ENCODE measurements around the gene FHOD3.

Gene FHOD3

GRCh38 chr18:36296650-36297416 is 680 bp upstream of the FHOD3 start:
- no peak for DNase-seq

GRCh38 chr18:36298126-36298741 is 721 bp downstream of the FHOD3 start:
- no peak for DNase-seq

DNA sequence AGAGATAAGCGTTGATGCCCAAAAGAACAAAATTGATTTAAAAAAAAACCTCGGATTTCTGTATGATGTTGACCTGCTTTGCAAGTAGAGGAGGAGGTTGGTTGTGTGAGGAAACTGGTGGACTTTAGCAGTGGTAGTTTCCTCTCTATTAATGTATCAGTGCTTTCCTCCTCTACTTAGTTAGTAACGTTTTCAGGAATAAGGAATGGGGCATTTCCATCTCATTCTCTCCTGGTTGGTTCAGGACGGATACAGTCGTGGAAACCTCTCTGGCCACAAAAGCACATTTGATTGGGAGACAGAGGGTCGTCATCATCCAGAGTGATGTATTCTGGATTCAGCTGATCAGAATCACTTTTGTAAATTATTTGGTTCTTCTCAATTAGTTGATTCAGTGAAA is 1.5 kb downstream of the FHOD3 start:
- DNase-seq, result no peak

DNA sequence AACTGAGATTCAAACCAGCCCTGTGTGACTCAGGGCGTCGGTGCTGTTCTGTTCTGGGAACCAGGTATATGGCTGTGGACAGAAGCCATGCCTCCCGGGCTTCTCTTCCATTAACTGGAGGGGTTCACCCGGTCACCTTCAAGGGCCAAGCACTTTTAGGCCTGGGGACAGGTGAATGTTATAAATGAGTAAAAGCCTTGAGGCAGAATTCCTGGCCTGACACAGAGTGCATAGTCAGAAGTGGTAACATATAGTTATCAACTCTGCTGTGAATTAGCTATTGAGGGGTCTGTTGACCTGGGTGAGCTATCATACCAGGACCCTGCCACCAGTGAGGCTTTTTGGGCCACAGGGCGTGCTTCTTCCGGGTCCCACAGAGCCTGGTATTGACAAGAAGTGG is 2.7 kb downstream of the FHOD3 start:
- DNase-seq, result no peak

DNA sequence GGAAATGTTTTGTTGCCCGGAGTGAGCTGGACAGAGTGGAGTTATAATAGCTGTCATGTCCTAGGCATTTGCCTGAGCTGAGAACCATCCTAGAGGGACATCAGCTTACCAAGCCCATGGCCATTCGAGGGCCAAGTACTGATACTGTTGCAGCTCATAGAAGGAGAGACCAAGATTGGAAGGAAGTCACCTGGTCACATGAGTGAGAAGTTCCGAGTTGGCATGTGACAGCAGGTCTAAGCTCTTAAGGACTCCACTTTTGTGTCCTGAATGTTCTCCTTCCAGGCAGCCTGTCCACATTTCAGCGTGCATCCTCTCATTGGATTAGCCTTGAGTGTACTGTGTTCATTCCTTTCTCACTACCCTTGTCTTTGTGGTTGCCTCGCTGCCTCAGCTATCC is 4.4 kb downstream of the FHOD3 start:
- DNase-seq, result no peak

DNA sequence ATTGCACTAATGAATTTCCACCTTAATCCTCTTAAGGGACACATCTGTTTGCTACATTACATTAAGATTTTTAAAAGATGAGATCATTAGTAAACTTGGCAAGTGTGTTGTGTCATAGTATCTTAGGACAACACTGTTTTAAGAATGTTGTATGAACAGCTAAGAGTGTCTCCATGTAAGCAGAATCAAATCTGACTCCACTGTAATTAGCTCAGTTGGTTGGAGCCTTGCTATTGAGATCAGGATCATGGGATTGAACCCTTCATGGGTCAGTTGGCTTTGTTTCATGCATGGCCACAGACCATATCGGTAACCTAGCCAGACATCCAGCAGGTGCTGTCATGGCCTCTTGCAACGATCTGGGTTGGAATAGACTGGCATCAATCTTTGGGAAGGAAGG is 5.2 kb downstream of the FHOD3 start:
- no peak for DNase-seq

GRCh38 chr18:36303211-36303844 is 5.8 kb downstream of the FHOD3 start:
- DNase-seq, result no peak

- no peak for DNase-seq
Observed at GRCh38 chr18:36304723-36305122, 7.2 kb downstream of the FHOD3 start.

- DNase-seq, result no peak
Observed at GRCh38 chr18:36305375-36305774, 7.9 kb downstream of the FHOD3 start.

- no peak for DNase-seq
Observed at GRCh38 chr18:36307513-36307912, 10.0 kb downstream of the FHOD3 start.

- DNase-seq, result no peak
Observed at GRCh38 chr18:36308711-36309435, 11.4 kb downstream of the FHOD3 start.

GRCh38 chr18:36309436-36310391 is 12.2 kb downstream of the FHOD3 start:
- DNase-seq, result no peak

DNA sequence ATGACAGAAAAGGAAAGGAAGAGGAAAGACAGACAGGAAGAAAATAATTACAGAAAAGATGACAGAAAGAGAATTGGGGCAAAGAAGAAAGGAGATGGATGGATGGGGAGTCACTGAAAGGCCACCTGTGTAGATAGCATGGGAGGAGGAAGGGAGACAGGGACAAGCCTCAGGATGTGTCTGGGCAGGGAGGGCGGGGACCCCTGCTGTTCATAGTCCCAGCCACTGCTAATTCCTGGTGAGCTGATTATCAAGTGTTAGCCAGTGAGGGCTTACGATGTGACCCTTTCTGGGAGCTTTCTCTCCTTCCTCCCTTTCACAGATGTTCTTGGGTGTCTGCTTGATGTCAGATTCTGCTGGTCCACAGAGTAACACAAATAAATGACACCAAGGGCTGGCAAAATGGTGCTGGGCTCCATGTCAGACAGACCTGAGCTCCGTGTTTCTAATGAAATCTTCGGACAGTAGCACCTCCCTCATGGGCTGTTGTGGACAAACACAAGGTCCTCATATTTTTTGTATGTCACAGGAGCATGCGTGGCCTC is 13.6 kb downstream of the FHOD3 start:
- no peak for DNase-seq

GRCh38 chr18:36312806-36313395 is 15.4 kb downstream of the FHOD3 start:
- no peak for DNase-seq

GRCh38 chr18:36314098-36314497 is 16.6 kb downstream of the FHOD3 start:
- DNase-seq, result no peak

DNA sequence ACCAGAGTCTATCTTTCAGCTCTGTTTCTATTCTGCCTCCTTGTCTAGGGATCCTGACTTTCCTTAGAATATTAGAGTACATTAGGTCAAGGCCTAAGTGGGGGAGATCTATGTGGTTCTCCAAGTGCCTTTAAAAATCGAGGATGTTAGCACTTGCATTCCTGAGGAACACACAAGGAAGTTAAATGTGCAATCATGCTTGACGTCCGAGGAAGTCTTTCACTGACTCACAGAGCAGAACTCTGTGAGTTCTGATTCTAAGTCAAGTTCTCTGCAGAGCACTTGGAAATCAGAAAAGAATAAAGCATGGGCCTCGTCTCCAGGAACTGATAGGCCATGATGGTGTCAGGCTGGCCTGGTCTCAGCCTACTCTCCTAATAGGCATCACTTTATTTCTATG is 17.2 kb downstream of the FHOD3 start:
- DNase-seq, result no peak

DNA sequence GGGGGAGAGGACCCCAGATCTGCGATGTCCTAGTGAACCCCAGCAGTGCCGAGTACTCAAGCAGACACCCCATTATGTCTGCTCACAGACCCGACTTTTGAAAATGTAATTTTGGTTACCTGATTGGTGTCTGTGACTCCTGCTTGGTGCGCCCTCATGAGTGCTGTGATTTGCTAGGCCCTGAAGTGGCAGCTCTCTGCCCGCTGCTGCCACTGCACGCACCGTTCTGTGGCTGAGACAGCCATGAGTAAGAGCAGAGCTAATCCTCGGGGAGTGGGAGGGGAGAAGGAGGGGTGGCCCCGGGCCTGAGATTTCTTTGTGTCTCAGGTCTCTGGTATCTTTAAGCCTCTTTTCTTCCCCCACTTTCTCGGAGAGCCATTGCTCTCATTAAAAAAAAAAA is 18.2 kb downstream of the FHOD3 start:
- no peak for DNase-seq

- DNase-seq, result no peak
Observed at GRCh38 chr18:36316246-36316645, 18.7 kb downstream of the FHOD3 start.

- DNase-seq, result no peak
Observed at GRCh38 chr18:36321658-36322407, 24.3 kb downstream of the FHOD3 start.

DNA sequence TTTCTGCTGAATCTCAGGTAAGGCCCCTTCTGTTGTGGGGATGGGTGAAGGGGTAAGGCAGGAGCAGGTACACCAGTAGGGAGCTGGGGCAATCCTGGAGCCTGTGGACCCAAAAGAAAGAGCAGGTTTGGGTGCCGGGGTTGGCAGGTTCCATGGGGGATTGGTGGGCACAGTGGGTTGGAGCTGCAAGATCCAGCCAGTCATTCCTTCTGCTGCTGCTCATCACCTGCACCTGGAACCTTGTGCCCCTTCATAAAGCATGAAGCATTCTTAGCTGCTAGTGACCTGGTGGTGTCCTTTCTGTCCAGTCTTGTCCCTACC is 24.9 kb downstream of the FHOD3 start:
- no peak for DNase-seq

DNA sequence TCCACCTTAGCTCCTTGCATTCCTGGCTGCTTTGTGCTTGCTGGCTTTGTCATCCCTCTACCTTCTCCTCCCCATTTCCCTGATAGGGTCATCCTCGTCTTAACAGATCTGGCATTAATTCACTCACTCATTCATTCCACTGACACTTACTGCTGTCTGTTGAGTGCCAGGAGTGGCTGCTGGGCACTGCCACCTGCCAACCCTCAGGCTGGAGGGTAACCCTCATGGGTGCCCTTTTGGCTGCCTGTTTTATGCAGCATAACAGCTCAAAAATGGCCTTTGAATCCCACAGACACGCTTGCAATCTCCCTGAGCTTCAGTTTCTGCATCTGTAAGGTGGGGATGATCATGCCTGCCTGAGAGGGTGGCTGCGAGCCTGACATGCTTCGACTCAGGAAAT is 25.2 kb downstream of the FHOD3 start:
- DNase-seq, result no peak

Data from CD4-positive, alpha-beta T cell treated with Interferon alpha-2 for 1 hour (primary cell).